Pons (tissue), 1 donor: ENCODE data around the gene GRIN2A.

Source experiments
- DNase-seq: peaks from one replicate; pipeline ENCODE4 v3.0.0-alpha.2; 2016; ENCODE audit warnings: low spot score

Gene GRIN2A

DNA sequence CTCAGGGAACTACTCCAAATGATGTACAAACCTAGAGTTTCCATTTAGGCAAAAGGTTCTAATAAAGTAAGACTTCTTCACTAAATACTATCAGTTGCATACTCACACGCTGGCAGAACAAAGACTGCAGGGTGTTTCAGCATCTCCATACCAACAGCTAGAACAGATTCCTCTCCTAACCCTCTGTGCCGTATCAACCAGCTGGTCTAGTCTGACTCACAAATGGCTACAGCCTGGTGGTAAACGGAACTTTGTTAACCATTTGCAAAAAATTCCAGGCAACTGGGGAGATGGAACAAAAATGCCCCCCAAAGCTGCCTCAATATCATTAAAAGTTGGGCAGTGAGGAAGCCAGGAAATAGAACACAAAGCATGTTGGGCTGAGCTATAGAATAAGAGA lies 217.1 kb downstream of the GRIN2A start:
- DNase-seq, result no peak

DNA sequence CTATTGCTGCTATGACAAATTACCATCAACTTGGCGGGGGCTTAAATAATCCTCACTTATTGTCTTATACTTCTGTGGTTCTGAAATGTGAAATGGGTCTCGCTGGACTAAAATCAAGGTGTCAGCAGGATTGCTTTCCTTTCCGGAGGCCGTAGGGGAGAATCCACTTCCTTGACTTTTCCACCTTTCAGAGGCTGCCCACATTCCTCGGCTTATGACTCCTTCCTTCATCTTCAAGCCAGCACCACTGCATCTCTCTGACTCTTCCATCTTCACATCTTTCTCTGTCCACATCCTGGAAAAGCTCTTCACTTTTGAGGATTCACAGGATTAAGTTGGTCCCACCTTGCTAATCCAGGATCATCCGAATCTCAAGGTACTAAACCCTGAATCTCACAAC lies 217.8 kb downstream of the GRIN2A start:
- DNase-seq, result no peak

DNA sequence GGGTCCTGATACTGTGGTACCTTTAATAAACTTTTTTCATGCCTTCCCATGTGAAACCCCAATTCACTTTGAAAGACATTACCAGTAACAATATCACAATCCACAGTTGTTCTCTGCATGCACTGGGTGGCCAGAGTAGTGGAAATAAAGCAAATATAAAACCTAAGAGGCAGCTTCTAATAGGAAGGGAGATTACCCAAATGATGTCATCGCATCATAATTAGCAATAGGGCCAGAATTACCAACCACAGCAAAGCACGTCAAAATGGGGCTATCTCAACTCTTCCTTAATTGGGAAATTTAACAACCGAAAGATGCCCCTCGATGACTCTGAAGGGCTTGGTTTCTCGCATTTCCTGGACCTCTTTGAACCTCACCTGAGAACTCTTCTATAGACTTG lies 224.8 kb downstream of the GRIN2A start:
- DNase-seq, result no peak

GRCh38 chr16:9957002-9957401 lies 225.2 kb downstream of the GRIN2A start:
- no peak for DNase-seq

DNA sequence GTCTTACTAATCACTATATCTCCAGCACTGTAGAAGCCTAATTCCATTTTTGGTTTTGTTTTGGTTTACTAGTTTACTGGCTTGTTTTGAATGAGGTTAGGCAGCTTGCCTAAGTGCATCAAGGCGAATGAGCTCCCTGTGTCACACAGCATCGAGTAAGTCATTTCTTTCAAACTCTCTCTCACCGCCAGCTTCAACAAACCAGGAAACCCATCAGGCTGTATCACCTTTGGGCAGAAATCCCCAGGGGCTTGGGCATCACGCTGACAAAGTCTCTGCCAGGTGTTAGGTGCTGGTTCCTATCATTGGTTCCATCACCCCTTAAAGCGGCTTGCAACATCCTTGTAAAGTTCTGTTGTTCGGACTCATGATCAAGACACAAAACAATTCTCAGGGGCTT lies 226.6 kb downstream of the GRIN2A start:
- no peak for DNase-seq

DNA sequence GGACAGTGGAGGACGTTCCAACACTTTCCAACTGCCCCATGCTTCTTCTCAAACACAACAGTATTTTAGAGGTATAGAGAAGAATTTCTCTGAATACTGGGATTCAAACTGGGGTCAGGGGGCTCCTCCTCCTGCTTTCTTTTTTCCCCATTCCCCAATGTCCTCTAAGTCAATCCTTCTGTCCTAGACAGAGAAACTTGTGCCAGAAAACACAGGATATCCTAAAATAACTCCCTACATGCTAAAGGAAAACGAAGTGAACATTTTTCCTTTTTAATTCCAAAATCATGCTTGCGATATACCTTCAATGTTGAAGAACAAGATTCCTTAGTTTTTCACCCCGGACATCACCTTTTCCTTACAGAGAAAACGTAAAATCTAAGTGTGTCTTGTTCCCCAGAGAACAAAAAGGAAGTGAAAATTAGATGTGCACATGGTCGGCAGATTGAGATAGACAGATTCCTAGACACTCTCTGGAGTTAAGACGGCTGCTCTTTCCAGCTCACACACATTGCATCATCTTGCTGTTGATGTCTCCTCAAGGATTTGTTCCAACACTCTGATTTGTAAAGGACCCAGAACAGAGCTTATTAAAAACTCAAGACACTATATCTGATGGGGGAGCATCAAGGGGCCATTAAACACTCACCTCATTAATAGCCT lies 228.2 kb downstream of the GRIN2A start:
- no peak for DNase-seq

- no peak for DNase-seq
Observed at GRCh38 chr16:9950658-9951057, 231.6 kb downstream of the GRIN2A start.

DNA sequence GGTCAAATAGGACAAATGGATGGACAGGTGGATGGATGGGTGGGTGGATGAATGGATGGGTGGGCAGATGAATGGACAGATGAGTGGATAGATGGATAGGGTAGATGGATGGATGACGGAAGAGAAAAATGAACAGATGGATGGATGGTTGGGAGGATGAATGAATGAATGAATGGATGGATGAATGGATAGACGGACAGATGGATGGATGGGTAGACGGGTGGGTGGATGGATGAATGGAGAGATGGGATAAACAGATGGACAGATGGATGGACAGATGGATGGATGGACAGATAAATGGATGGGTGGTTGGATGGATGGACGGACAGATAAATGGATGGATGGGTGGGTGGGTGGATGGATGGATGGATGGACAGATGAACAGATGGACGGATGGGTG lies 232.8 kb downstream of the GRIN2A start:
- DNase-seq, result no peak

GRCh38 chr16:9948933-9949332 lies 233.3 kb downstream of the GRIN2A start:
- DNase-seq, result no peak

DNA sequence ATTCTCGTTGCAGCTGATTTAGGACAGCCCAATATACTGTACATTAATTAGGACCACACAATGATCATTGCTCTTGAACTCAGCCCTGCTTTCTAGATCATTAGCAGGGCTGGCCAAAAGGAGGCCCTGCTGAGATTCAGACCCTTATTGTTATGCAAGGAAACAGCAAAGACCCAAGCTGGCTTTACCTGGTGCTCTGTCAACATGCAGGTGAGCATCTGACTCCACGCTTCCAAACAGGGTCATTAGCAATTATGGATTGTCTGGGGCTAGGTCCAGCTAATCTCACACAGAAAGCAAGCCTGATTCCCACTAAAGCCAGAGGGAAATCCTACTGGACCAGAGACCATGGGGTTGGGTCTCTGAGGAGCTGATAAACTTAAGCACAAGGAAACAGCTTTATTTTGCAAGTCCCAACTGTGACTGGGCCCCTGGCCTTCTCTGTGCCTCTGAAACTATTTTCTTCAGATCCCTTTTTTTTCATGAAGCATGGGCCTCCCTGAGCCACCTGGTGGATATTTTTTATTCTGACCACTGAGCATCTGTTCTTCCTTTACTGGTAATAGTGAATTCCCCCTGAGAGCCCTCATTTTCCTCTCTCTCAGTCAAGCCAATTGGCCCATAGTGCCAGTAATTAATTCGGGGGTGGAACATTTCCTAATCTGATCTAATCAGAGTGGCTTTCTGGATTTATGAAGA lies 236.1 kb downstream of the GRIN2A start:
- no peak for DNase-seq

GRCh38 chr16:9943121-9943520 lies 239.1 kb downstream of the GRIN2A start:
- no peak for DNase-seq

- DNase-seq, result no peak
Observed at GRCh38 chr16:9941245-9941644, 241.0 kb downstream of the GRIN2A start.

GRCh38 chr16:9934723-9935508 lies 247.3 kb downstream of the GRIN2A start:
- DNase-seq, result no peak

GRCh38 chr16:9932919-9933653 lies 249.1 kb downstream of the GRIN2A start:
- DNase-seq, result no peak

GRCh38 chr16:9932000-9932399 lies 250.2 kb downstream of the GRIN2A start:
- no peak for DNase-seq

GRCh38 chr16:9929836-9930235 lies 252.4 kb downstream of the GRIN2A start:
- DNase-seq, result peak; percentile 48

DNA sequence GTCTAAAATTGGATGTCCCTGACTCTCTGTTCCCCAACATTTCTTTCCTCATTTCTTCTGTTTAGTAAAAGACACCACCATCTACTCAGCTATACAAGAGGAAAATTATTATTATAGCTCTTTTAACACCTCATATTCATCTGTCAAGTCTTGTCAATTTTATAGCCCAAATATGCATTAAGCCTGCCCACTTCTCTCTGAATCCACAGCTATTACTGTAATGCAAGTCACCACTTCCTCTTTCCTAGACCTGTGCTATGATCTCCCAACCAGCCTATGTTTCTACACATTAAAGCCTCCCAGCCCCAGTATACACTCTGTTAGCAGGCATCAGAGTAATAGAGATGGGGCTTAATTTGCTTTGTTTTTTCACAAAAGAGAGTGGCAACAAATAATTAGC lies 252.9 kb downstream of the GRIN2A start:
- no peak for DNase-seq

DNA sequence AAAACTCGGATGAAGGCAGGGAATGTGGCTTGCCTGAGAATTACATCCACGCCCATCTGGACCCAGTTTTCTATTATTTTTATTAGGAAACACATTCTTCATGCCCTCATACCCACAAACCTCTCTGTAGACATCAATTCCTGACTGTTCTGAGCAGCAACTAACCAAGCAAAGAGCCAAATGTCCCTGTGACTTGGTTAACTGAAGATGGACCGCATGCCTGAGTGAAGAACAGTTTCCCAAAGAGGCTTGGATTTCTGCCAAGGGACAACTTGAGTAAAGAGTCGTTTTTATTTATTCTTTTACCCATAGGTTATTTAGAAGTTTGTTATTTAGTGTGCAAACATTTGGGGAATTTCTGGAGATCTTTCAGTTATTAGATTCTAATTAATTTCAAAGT lies 259.8 kb downstream of the GRIN2A start:
- DNase-seq, result no peak

- no peak for DNase-seq
Observed at GRCh38 chr16:9921997-9922396, 260.2 kb downstream of the GRIN2A start.

DNA sequence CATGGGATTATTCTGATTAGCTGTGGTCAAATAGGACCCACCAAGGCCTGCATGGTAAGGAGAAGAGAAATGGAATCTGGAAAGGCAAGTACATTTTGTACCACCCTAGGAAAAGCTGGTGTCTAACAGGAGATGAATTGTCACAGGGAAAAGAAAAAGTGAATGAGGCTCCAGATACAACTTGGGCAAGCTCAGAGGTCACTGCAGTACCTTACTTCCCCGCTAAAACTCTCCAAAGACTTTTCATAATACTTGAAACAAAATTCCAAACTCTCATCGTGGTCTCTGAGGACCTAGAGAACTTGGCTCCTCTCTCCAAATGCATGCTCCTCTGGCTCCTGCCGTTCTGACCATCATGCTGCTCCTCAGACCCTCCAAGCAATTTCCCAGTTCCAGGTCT lies 262.8 kb downstream of the GRIN2A start:
- no peak for DNase-seq

DNA sequence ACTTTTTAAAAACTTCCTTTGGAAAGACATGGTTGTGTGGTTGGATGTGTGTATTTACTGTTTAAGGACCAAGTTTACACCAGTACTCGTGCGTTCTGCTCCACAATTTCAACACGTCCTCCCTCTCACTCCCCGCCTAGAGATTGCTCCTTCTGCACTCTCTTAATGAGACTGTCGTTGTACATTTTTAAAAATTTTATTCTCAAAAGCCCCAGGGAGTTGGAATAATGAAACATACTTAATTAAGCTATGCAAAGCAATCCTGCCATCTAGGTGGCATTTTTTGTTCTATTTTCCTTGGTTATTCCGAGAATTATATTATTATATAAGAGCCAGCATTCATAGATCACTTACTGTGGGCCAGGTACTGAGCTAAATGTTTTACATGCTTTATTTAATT lies 264.5 kb downstream of the GRIN2A start:
- no peak for DNase-seq

- no peak for DNase-seq
Observed at GRCh38 chr16:9913604-9914326, 268.5 kb downstream of the GRIN2A start.
